ENCODE results near the gene APOL4. TPM values are rescaled to one million over a fixed set of nuclear protein-coding genes. Genes with fewer than 3 reads are reported as not detected.
"Not testable (repeated sequence)": the region's sequence is repeated elsewhere in the genome, so short reads cannot be mapped to it uniquely, and the experiment has no call there.

APOL4 gene
- total RNA-seq, 1 experiment from 2014 or later = not detected

DNA sequence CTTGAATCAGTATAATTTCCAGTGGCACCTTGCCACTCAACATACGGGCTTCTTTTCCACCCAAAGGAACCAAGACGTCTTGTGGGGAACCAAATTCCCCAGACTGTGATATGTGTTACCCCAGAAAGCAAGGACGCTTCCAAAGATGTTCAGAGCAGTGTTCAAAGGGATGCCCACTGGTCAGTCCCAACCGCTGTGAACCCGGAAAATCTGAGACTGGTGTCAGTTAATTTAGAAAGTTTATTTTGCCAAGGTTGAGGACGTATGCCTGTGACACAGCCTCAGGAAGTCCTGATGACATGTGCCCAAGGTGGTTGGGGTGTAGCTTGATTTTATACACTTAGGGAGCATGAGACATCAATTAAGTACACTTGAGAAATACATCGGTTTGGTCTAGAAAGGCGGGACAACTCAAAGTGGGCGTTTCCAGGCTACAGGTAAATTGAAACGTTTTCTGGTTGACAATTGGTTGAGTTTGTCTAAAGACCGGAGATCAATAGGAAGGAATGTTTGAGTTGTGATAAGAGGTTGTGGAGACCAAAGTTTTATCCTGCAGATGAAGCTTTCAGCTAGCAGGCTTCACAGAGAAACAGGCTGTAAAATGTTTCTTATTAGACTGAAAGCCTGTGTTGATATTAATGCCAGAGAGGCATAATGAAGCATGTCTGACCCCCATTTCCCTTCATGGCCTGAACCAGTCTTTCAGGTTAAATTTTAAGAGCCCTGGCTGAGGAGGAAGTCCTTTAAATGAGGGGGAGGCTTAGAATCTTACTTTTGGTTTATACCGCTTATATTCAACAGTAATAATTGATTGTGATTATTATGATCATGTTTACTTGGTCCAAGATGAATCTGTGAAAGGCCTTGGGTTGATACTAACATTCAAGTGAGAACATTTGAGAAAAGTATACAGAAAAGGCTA, 47.8 kb downstream of the APOL4 start:
- DNase-seq (ENCODE audit: low read depth) = no peak

DNA sequence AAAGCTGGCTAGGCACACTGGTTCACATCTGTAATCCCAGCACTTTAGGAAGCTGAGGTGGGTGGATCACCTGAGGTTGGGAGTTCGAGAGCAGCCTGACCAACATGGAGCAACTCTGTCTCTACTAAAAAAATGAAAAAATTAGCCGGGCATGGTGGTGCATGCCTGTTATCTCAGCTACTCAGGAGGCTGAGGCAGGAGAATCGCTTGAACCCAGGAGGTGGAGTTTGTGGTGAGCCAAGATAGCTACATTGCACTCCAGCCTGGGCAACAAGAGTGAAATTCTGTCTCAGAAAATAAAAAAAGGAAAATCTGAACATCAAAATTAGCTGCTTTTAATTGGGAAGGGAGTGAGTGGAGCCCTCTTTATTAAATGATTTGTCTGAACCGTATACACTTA, 48.8 kb downstream of the APOL4 start:
- not testable (repeated sequence) for DNase-seq (ENCODE audit: low read depth)

DNA sequence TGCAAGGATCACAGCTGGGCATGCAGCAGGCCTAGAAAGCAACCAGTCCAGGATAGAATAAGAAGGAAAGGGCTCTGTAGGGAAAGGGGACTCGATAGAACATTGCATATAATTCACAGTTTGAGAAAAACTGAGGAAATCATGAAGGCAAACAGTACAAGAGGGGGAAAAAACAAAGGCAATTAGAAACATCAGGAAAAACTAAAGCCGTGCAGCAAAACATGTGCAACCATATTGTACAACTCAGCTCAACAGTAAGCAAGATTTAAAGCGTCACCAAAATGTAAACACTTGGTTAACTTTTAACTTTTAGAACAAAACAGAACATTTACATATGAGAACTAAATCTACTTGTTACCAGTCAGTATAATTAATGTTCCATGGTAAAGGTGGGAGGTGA, 49.5 kb downstream of the APOL4 start:
- DNase-seq (ENCODE audit: low read depth) = no peak

DNA sequence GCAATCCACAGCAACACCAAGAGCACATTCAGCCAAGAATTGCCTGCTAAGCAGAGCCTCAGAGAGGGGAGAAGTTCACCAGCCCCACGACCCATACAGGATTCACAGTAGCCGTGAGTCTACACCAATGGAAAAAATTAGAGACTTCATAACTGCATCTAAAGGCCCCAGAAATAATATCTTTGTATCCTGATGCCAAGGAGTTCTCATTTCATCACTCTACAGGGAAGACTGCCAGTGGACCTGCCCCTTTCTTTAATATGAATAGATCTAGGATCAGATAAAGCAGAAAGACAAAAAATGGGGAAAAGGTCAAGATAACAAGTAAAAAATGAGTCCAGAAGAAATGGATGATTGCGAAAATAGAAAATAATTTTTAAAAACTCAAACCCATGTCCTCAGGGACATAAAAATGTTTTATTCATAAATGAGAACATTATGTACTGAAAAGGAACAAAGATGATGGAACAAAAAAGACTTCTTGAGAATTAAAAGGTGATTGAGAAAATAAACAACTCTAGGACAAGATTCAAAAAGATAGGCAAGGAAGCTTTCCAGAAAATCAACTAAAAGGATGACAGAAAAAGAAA, 50.5 kb downstream of the APOL4 start:
- DNase-seq (ENCODE audit: low read depth) = no peak

DNA sequence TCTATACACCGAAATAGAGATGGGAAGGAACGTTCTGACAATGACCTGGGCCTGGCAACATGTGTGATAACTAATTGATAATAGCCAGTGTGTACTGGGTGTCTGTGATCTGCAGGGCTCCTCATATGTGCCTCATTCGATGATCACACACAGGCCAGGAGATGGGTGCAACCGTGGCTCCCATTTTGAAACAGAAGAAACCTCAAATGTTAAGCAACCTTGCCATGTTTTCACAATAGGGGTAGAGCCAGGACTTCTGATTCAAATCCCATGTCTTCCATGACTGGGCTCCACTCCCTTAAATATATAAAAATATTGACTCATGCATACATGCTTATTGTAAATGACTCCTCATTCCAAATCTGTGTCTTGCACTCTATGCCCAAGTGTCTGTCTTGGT, 52.2 kb downstream of the APOL4 start:
- no peak for DNase-seq (ENCODE audit: low read depth)

DNA sequence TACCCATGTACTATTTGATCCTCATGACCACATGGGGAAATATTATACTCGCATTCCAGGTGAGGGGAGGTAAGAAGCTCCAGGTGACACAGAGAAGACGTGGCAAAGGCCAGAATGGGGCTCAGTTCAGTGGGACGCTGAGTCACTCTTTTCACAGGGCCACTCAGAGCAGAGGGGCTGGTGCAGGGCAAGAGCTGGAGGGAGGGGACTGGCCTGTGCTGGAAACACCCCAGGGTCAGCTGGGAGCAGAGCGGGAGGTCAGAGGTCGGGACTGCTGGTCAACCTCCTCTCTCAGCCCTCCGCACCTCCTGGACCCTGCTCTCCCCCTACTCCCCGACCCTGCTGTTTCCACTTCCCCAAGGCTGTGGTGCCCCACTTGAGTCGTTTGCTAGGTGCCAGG, 53.2 kb downstream of the APOL4 start:
- no peak for DNase-seq (ENCODE audit: low read depth)

DNA sequence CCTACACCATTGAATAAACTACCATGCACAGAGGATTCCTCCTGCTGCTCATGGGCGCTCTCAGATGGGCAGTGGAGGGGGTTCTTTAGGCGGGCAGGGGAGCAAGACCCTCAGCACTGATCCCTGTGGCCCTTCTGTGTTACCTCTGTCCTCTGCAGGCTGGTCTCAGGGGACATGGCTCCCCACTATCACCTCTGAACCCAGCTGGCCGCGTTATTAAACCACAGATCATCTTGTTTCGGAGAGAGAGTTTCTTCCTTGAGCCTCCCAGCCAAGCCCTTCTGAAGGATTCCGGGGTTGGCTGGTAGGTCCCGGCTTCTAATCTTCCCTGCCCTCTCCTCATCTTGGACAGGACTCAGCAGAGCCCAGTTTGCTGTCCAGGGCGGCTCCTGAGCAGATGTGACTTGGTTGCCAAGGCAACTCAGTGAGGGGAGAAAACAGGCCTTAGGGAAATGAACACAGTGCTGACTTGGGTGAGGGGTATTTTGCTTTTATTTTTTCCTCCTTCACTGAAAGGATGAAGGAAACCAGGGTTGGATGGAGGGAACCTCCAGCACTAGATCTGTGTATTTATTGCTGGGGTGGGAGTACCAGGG, 54.3 kb downstream of the APOL4 start:
- no peak for DNase-seq (ENCODE audit: low read depth)

DNA sequence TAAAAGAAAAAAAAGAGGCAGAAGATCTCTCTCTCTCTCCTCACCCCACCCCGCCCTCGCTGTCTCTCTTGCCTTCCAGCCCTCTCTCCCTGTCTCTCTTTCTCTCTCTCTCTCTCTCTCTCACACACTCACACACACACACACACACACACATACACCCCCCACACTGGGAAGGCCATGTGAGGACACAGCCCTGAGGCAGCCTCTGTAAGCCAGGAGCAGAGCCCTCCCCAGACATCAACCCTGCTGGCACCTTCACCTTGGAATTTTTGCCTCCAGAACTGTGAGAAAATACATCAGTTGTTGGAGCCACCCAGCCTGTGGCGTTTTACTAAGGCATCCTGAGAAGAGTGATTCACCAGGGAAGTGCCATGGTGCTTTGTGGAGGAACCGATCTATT, 55.7 kb downstream of the APOL4 start:
- DNase-seq (ENCODE audit: low read depth) = peak; percentile 74

DNA sequence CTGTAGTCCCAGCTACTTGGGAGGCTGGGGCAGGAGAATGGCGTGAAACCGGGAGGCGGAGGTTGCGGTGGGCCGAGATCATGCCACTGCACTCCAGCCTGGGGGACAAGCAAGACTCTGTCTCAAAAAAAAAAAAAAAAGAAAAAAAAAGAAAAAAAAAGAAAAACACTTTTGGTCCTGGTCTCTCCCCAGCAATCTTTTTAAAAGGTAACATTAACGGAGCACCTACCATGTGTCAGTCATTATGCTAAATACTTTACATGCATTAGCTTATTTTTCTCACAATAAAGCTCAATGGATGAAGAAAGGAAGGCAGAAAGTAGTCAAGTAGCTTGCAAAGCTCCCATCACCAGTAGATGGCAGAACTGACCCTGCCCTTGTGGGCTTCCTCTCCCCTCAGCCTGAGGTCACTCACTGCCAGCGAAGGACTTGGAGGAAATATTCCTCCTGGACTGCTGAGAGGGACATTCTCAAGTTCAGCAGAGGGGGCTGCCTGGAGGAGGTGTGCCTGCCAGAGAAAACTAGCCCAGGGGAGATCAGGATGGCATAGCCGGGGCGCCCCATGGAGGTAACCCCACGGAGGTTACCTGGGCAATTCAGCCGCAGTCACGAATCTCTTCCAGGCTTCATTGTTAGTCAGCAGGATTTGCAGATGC, 56.6 kb downstream of the APOL4 start:
- DNase-seq (ENCODE audit: low read depth) = peak; percentile 76

DNA sequence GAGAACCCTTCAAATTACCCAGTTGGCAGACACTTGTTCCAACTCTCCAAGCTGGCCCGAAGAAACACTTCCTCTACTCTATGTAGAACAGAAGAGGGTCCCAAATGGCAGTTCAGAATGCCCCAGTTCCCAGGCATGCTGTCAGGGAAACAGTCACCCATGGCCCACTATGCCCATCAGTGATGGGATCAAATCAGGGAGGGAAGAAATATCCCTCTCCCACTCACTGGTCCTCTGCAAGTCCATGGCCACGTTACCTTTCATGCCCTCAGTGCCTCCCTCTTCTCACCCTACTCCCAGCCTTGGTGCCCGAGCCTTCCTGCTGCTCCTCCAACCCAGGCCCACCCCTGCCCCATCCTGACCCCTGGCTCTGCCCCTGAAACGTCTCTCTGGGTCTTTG, 57.7 kb downstream of the APOL4 start:
- no peak for DNase-seq (ENCODE audit: low read depth)

DNA sequence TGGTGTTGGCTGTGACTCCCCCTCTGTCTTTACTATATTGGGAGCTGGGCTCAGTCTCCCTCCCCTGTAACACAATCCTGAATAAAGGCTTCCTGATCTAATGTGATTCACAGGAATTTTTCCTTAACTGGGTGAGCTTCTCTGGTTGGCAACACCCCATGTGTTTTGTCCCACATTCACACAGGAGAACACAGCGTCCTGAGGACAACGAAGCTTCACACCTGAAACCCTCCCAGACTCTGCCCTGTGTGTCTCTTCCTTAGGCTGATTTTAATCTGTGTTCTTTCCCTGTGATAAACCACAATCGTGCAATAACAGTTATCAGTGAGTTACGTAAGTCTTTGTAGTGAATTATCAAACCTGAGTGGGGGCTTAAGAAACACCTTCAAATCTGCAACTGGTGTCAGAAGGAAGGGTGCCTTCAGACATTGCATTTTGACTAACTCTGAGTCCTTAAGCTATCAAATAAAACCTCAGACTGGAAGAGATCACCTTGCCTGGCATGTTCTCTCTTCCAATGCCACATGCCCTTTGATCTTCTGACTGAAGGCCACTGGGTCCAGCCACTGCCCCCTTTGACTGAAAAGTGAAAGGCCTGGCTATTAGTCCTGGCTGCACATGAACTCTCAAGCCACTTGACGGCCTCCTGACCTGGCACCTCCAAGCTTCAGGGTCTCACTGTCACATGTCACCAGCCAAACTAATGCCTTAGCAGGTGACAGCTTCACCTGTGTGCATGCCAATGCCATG, 58.4 kb downstream of the APOL4 start:
- no peak for DNase-seq (ENCODE audit: low read depth)

DNA sequence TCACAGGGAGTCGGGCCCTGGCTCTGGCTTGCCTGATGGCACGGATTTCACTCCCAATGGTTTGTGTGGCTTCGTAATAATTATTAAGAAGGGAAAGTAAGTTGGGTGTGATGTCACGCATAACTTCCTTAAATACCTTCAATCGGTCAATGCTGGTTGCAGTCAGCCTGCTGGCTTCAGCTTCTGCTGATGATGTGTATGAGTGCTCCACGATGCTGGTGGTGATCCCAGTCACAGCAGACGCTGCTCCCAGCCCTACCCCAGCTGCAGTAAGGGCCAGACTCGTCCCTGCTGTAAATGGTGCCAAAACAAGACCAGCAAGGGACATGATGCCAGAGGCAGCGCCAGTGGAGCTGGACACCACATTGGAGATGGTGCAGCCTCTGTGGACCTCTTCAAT, 60.1 kb downstream of the APOL4 start:
- no peak for DNase-seq (ENCODE audit: low read depth)

Other genes starting within 250 kb of the APOL4 start
- gene RBFOX2, start 173.0 kb downstream of the APOL4 start, total RNA-seq (2014; rRNA removed; shearing (Covaris generic)) = 82.2 and 96.2 TPM in 2 replicates
- 11.1 and 14.1 TPM in 2 replicates for gene APOL3, start 41.1 kb downstream of the APOL4 start, total RNA-seq (2014; rRNA removed; shearing (Covaris generic))
- 25.6 and 37.0 TPM in 2 replicates for gene APOL2, start 37.7 kb upstream of the APOL4 start, total RNA-seq (2014; rRNA removed; shearing (Covaris generic))
- gene APOL1, start 51.3 kb upstream of the APOL4 start, total RNA-seq (2014; rRNA removed; shearing (Covaris generic)) = 6.2 and 8.0 TPM in 2 replicates
- gene MYH9, start 186.2 kb upstream of the APOL4 start, total RNA-seq (2014; rRNA removed; shearing (Covaris generic)) = 260 and 282 TPM in 2 replicates

Data from RPMI7951 (cell line).